Stomach smooth muscle (tissue), 2 donors: Measurements from ENCODE around the gene NLGN1.

Experiments used
- H3K27ac ChIP-seq: one replicate; pipeline ENCODE4 v1.7.0; 2013; ENCODE audit warnings: mild to moderate bottlenecking, low read length, inconsistent platforms
- H3K27me3 ChIP-seq, 2 donors: one replicate each; pipeline ENCODE4 v1.7.0; 2013; ENCODE audit warnings: low read length in 2 of 2; ENCODE audit not compliant: insufficient read depth in 2 of 2, control insufficient read depth in 1 of 2
- H3K36me3 ChIP-seq, 2 donors: one replicate each; pipeline ENCODE4 v1.7.0; 2013; ENCODE audit warnings: low read length in 2 of 2; ENCODE audit not compliant: control insufficient read depth in 2 of 2, insufficient read depth in 2 of 2
- H3K4me1 ChIP-seq: one replicate; pipeline ENCODE4 v1.7.0; 2013; ENCODE audit warnings: low read length; ENCODE audit not compliant: control insufficient read depth, insufficient read depth
- H3K4me3 ChIP-seq, 2 donors: one replicate each; pipeline ENCODE4 v1.7.0; 2013; ENCODE audit warnings: low read length in 2 of 2
- H3K9ac ChIP-seq, 2 donors: one replicate each; pipeline ENCODE4 v1.7.0; 2013; ENCODE audit warnings: low read length in 2 of 2, mild to moderate bottlenecking in 1 of 2
- H3K9me3 ChIP-seq, 2 donors: one replicate each; pipeline ENCODE4 v1.7.0; 2013; ENCODE audit warnings: low read length in 2 of 2; ENCODE audit not compliant: control insufficient read depth in 2 of 2
- donor health status: healthy.
- donor health status: Pancreatic carcinoma.

The NLGN1 gene

GRCh38 chr3:173676094-173676493 is 278.6 kb downstream of the NLGN1 start:
- Histone ChIP-seq H3K9ac (no peak overlapping the region), H3K27me3 (no peaks in the 10 kb centered on the region), H3K9me3 (no peaks in the 10 kb centered on the region), H3K4me1 (no peaks in the 10 kb centered on the region), H3K27ac (no peak overlapping the region), H3K36me3 (no peaks in the 10 kb centered on the region), H3K4me3 (no peak overlapping the region)

DNA sequence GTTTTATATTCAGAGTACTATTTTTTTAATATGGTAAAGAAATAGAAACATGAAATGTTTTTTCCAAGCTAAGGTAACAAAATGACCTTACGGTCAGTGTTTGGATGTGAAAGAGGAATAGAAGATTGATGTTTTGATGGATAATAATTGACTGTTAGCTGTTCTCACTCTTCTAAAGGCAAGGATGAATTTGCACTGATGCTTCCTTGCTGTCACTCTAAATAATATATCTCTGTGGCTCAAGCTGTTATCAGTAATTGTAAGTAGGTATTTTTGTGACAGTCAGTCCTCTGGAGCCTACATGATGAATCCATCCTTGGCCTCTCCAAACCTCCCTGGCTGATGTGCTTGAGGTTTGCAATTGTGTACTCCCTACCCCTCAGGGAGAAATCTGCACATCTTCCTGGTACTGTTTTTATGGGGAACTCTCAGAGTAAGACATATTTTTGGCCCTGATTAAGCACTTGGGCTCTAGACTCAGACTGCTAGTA is 283.7 kb downstream of the NLGN1 start:
- no peaks in the 10 kb centered on the region for H3K9me3 ChIP-seq
- H3K4me1 ChIP-seq = no peaks in the 10 kb centered on the region
- no peaks in the 10 kb centered on the region for H3K27me3 ChIP-seq
- H3K36me3 ChIP-seq = no peaks in the 10 kb centered on the region
- no peak overlapping the region for H3K9ac ChIP-seq
- no peak overlapping the region for H3K4me3 ChIP-seq
- no peak overlapping the region for H3K27ac ChIP-seq

DNA sequence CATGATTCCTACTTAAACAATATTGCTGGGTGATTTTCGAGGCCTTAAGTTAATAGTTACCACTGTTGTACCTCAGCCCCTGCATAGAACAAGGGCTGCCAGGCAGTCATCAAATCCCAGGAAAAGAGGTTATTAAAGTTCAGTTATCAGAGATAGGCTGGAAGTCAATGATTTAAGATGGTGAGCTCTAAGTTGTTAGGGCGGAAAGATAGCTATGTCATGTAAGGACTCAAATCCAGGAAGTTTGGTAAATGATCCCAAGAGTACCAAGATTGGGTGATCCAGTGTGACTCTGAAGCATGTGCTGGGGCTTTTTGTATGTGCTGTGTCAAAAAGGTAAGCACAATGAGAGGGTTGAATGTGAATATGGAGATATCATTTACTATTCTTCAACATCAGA is 287.9 kb downstream of the NLGN1 start:
- no peak overlapping the region for H3K4me3 ChIP-seq
- H3K9ac ChIP-seq = no peak overlapping the region
- no peak overlapping the region for H3K27ac ChIP-seq
- H3K36me3 ChIP-seq = no peaks in the 10 kb centered on the region
- no peaks in the 10 kb centered on the region for H3K4me1 ChIP-seq
- H3K9me3 ChIP-seq = no peaks in the 10 kb centered on the region
- H3K27me3 ChIP-seq = no peaks in the 10 kb centered on the region

DNA sequence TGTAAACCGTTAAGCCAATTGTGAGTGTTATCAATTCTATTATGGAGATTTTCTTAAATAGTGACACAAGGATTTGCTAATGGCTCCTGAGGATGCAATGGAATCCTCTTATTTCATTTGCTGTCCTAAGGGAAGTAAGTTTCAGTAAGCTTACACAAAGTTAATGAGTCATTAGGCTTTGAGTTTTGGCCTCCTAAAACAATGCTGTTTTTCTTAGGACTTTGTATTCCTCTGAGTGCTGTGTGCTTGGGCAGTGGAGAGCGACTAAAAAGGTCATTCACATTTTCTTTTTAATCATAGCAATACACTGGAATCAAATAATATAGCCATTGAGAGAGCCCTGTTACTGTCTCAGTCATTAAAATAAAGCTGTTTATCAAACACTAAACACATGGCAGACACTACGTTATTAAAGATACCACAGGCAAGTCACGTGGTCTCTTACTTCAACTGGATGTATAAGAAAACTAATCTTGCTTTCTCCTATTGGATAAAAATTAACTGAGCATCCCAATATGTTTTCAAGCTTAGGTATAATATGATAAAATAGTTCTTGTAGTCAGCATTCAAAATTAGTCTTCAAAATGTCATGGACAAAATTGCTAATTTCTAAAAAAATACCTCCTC is 290.8 kb downstream of the NLGN1 start:
- Histone ChIP-seq H3K27me3 (no peaks in the 10 kb centered on the region), H3K9ac (no peak overlapping the region)

DNA sequence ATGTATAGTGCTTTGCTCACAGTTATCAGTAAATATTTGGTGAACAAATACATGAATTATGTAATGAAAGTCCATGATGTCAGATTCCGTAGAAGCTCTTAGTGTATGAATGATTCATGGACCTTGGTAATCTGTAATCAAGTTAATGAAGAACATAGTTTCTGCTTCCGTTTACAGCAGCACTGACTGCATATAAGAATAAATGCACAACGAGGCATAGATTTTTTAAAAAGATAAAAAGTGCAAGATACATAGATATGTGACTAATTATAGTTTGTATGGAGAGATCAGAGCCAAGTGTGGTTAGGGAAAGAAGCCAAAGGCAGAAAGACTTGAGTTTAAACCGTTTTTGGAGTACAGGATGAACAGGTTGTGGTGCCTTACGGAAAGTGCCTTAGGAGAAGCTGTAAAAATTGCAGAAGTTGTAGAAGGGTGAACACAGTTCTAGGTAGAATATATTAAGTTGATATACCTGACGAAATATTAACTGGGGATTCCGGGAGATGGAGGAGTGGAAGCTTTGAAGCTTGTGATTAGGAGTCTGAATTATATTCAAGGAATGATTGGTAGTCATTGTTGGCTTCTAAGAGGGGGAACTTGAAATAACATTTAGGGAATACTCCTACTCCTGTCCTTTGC is 293.1 kb downstream of the NLGN1 start:
- Histone ChIP-seq H3K36me3 (no peaks in the 10 kb centered on the region), H3K27ac (no peak overlapping the region), H3K27me3 (no peaks in the 10 kb centered on the region), H3K9me3 (no peaks in the 10 kb centered on the region), H3K4me1 (no peaks in the 10 kb centered on the region), H3K4me3 (no peak overlapping the region), H3K9ac (no peak overlapping the region)

More for the DNA sequence above, 290.8 kb downstream of the NLGN1 start:
- no peaks in the 10 kb centered on the region for H3K9me3 ChIP-seq
- no peak overlapping the region for H3K27ac ChIP-seq
- no peaks in the 10 kb centered on the region for H3K36me3 ChIP-seq
- no peak overlapping the region for H3K4me3 ChIP-seq
- H3K4me1 ChIP-seq = no peaks in the 10 kb centered on the region

DNA sequence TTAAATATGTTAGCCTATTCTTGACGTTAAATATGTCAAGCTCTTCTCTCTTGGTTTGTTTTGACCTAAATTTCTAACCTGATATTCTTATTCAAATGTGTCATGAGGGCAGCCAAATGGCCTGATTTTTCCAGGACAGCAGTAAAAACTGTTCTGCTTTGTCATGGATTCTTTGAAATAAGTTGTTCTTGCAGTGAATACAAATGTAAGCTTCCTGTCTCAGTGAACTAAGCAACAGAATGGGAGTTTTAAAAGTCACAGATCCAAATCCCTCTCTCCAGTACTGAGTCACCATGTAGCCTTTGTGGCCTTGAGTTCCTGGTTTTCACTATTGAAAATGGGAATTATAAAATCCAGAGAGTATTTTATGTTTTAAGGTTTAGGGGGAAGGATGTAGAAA is 301.8 kb downstream of the NLGN1 start:
- Histone ChIP-seq H3K27me3 (no peaks in the 10 kb centered on the region), H3K9me3 (peaks cover 4% of the 10 kb centered on the region in 2 donors), H3K9ac (no peak overlapping the region), H3K27ac (no peak overlapping the region), H3K4me1 (no peaks in the 10 kb centered on the region), H3K4me3 (no peak overlapping the region), H3K36me3 (no peaks in the 10 kb centered on the region)

GRCh38 chr3:173700336-173700735 is 302.8 kb downstream of the NLGN1 start:
- no peaks in the 10 kb centered on the region for H3K27me3 ChIP-seq
- H3K27ac ChIP-seq = no peak overlapping the region
- H3K9me3 ChIP-seq = peaks cover 4% of the 10 kb centered on the region in 2 donors

DNA sequence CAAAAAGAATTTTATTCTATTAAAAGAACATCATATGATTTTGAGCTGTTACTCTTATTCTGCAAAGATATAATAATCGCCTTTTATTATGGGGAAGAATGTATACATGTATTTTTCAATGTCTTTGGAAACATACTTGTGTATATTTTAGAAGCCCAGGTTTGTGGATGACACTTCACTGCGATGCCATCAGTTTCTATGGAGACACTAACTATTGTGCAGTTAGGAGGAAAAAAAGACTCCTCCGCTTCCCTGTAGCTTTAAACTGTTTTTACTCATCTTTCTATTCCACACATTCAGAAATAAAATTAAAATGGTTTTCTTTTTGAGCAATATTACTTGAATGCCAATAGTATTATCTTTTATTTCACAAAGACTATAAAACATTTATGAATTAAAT is 305.0 kb downstream of the NLGN1 start:
- no peaks in the 10 kb centered on the region for H3K27me3 ChIP-seq
- H3K4me3 ChIP-seq = no peak overlapping the region
- no peak overlapping the region for H3K27ac ChIP-seq
- H3K4me1 ChIP-seq = no peaks in the 10 kb centered on the region
- peaks cover 4% of the 10 kb centered on the region in 2 donors for H3K9me3 ChIP-seq
- no peaks in the 10 kb centered on the region for H3K36me3 ChIP-seq
- no peak overlapping the region for H3K9ac ChIP-seq

More at GRCh38 chr3:173700336-173700735, 302.8 kb downstream of the NLGN1 start:
- no peaks in the 10 kb centered on the region for H3K4me1 ChIP-seq
- no peak overlapping the region for H3K4me3 ChIP-seq
- no peaks in the 10 kb centered on the region for H3K36me3 ChIP-seq
- H3K9ac ChIP-seq = no peak overlapping the region

- H3K4me3 ChIP-seq = no peak overlapping the region
- no peaks in the 10 kb centered on the region for H3K36me3 ChIP-seq
- H3K27me3 ChIP-seq = no peaks in the 10 kb centered on the region
- H3K4me1 ChIP-seq = no peaks in the 10 kb centered on the region
- no peak overlapping the region for H3K9ac ChIP-seq
- no peak overlapping the region for H3K27ac ChIP-seq
- peaks cover 4% of the 10 kb centered on the region in 2 donors for H3K9me3 ChIP-seq
Observed at GRCh38 chr3:173703771-173704170, 306.2 kb downstream of the NLGN1 start.

- H3K27ac ChIP-seq = no peak overlapping the region
- H3K4me3 ChIP-seq = no peak overlapping the region
- no peaks in the 10 kb centered on the region for H3K9me3 ChIP-seq
- no peak overlapping the region for H3K9ac ChIP-seq
- H3K4me1 ChIP-seq = no peaks in the 10 kb centered on the region
- no peaks in the 10 kb centered on the region for H3K36me3 ChIP-seq
- no peaks in the 10 kb centered on the region for H3K27me3 ChIP-seq
Observed at GRCh38 chr3:173706630-173707029, 309.1 kb downstream of the NLGN1 start.

DNA sequence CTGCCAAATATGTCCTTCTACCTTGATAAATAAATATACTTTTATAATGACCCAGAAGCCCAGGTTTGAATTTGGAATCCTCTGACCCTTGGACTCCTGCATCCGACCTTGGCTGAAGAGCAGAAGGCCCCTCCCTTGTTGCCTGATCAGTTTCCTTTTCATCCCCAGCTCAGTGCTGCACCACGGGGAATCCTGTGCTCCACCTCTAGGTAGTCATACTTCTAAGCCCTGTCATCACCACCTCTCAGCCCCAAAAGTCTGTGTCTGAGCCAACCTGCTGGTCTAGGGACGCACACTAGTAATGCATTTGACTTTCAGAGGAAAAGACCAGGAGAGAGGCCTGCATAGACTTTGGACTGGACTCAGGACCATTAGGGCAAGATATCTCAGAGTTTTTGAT is 310.6 kb downstream of the NLGN1 start:
- Histone ChIP-seq H3K27me3 (no peaks in the 10 kb centered on the region), H3K9me3 (no peaks in the 10 kb centered on the region), H3K9ac (no peak overlapping the region), H3K36me3 (no peaks in the 10 kb centered on the region), H3K4me3 (no peak overlapping the region), H3K4me1 (no peaks in the 10 kb centered on the region), H3K27ac (no peak overlapping the region)
